NCI-H510A (cell line): ENCODE results near the gene TSPAN1.
"Not testable (repeated sequence)": the region's sequence is repeated elsewhere in the genome, so short reads cannot be mapped to it uniquely, and the experiment has no call there.

Experiments used
- DNase-seq: peaks from one replicate; lab custom pipeline; 2025; lab: John Stamatoyannopoulos, UW

Gene TSPAN1

DNA sequence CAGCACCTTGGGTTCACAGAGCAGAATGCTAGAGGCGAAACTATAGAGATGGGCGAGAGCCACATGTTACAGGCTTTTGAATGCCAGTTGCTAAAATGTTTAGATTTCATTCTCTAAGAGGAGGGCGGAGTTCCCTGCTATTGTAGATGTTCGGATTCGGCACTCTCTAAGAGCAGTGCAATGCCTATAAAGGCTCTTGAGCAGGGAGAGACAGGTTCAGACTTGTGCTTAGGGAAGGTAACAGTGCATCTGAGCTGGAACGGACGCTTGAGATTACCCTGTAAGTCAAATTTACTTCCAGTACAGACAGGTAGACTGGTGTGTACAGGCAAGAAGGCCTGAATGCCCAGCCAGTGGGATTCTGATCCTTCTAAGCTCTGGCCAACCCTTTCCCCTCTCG is 43.6 kb downstream of the TSPAN1 start:
- DNase-seq: peak; percentile 82

DNA sequence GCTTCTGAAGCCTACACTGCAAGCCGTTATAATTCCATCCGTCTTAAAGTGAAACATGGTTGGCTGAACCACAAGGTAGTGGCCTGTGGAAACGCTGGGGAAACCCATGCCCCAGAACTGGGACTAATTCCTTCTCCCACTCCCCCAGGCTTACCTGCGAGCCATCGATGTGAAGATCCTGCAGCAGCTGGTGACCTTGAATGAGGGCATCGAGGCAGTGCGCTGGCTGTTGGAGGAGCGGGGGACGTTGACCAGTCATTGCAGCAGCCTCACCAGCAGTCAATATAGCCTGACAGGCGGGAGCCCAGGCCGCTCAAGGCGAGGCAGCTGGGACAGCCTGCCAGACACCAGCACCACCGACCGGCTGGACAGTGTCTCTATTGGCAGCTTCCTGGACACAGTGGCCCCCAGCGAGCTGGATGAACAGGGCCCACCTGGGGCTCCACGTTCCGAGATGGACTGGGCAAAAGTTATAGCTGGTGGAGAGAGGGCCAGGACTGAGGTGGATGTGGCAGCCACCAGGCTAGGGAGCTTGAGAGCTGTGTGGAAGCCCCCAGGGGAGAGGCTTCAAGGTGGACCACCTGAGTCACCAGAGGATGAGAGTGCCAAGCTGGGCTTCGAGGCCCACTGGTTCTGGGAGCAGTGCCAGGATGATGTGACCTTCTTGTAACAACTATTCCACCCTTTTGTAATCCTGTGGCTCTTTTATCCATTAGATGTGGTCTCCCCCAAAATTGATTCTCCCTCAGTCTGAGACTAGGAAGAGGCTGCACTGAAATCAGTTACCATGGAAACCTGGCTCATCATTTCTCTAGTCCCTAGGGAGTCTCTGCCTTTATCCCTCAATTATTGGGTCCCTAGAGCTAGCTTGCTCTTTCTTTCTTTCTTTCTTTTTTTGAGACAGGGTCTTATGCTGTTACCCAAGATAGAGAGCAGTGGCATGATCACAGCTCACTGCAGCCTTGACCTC is 44.9 kb downstream of the TSPAN1 start:
- DNase-seq: no peak

DNA sequence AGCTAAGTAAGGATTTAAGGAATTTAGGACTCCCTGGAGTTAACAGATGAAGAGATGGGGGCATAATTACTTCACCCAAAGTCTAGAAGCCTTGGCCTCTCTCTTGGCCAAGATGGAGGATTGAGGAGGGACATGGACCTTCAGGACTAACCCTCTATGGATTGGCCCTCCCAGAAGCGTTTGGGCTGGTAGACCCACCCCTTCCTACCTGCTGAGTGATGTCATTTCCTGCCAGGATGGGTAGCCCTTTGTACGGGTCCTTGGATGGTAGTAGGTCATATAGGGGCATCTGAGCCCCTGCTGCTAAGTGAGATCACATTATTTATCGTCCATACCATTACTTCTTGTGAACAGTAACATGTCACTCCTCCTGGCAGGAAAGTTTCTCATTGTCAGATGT is 45.9 kb downstream of the TSPAN1 start:
- DNase-seq: no peak

DNA sequence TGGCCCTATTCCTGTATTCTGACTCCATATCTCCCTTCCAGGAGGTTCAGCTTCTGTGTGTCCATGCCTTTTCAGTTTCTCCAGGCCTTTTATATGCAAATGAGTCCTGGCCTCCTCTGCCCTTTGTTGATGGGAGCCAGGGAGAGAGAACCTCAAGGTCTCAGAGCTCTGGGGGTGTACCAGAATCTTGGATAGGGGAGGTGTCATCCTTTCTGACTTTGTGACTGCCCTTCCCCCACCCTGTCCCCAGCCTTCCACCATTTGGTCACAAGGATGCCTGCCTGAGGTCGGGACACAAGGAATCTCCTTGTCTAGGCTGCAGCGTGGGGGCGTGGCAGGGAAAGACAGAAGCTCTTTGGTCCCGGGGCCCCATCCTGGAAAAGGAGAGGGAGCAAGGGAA is 46.9 kb downstream of the TSPAN1 start:
- DNase-seq: no peak

DNA sequence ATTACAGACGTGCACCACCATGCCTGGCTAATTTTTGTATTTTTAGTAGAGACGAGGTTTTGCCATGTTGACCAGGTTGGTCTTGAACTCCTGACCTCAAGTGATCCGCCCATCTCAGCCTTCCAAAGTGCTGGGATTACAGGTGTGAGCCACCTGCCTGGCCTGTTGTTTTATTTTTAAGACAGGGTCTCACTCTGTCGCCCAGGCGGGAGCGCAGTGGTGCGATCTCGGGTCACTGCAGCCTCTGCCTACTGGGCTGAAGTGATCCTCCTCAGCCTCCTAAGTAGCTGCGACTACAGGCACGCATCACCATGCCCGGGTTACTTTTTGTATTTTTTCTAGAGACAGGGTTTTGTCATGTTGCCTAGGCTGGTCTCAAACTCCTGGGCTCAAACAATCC is 48.2 kb downstream of the TSPAN1 start:
- not testable (repeated sequence) for DNase-seq

DNA sequence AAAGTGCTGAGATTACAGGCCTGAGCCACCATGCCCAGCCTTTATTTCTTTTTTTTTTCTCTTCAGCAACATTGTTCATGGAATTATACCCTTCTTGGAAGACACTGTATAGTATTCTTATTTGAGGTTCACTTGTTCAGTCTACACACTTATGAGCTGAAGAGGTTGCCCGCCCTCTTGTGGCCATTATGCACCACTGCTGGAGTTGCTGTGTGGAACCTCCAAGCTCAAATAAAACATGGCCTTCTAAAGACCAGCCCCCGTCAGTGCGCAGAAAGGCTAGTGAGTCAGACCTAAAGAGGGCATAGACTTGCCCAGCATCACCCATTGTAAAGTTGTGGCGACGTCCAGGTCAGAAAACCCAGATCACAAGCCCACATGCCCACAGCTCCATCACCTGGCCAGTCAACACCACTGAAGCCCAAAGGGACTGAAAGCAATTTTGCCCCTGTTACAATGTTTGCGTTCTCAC is 48.6 kb downstream of the TSPAN1 start:
- peak; percentile 69 for DNase-seq

DNA sequence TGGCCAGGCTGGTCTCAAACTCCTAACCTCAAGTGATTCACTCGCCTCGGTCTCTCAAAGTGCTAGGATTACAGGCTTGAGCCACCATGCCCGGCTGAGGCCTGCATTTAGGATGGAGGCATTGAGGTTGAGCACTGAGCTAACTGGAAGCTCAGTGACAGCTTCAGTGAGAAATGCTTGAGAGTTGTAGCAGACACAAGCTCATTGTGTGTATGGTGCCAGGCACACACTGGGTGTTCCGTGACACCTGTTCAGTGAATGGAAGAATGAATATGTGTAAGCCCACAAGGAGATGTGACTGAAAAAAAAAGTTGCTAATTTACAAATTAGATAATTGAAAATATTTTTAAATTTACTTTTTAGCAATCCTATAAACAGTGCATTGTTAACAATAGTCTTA is 50.1 kb downstream of the TSPAN1 start:
- DNase-seq: no peak

DNA sequence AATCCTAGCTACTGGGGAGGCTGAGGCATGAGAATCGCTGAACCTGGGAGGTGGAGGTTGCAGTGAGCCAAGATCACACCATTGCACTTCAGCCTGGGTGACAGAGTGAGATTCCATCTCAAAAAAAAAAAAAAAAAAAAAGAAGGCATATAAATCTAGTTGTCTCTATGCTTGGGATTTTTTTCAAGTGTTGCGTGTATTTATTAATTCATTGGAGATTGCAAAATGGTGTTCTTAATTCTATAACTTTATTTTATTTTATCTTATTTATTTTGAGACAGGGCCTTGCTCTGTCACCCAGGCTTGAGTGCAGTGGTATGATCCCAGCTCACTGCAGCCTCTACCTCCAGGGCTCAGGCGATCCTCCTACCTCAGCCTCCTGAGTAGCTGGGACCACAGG is 56.3 kb downstream of the TSPAN1 start:
- not testable (repeated sequence) for DNase-seq
